ENCODE data around the gene PRPS1.
"Not testable (repeated sequence)": the region's sequence is repeated elsewhere in the genome, so short reads cannot be mapped to it uniquely, and the experiment has no call there.

Gene PRPS1
- total RNA-seq: 66.7 to 81.9 (median 70.7) reads per million in 4 experiments

- peak; percentile 81 for DNase-seq
Measured at GRCh38 chrX:107627838-107628661, at the start of gene PRPS1. PRPS1 (plus strand) TSS chrX:107628510; CDS start chrX:107628629, 119 bp downstream.

- DNase-seq: no peak
Measured at GRCh38 chrX:107579956-107580355, 48.4 kb upstream of the PRPS1 start.

GRCh38 chrX:107581923-107582322, 46.4 kb upstream of the PRPS1 start:
- no peak for DNase-seq

GRCh38 chrX:107589243-107589642, 39.1 kb upstream of the PRPS1 start:
- DNase-seq: no peak

DNA sequence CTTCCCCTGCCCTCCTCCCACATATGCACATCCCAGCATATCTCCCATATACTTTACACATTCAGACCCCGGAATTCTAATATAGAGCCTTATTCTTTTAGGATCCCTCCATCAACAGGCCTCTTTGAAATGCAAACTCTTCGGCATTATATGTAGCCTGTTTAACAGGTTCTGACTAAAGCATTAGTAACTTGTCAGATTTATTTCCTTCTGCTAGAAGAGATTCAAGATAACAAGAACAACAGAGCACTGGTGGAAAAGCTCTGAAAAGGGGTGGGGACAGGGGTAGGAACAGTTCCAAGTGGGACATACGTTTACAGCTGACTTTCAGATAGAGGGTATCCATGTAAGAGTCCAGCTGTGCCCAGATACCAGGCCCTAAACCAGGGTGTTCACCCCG, 31.7 kb upstream of the PRPS1 start:
- DNase-seq: no peak

- no peak for DNase-seq
Measured at GRCh38 chrX:107597264-107597663, 31.0 kb upstream of the PRPS1 start.

DNA sequence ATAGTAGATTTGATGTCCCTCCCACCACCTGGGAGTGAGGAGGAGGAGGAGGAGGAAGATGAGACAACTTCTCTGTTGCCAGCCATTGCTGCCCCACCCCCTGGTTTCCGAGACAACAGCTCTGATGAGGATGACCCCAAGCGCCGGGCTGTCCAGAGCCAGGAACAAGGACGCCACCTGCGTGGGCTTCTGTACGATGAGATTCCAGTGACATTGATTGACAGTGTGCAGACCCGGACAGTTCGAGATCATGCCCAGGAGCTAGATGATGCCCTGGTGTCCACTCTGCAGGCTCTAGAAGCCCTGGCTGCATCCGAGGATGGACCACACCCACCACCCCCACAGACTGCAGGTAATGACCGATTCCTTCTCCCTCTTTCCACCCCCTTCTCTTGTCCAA, 30.5 kb upstream of the PRPS1 start:
- DNase-seq: no peak

- DNase-seq: no peak
Measured at GRCh38 chrX:107599450-107599861, 28.9 kb upstream of the PRPS1 start.

GRCh38 chrX:107600366-107600765, 27.9 kb upstream of the PRPS1 start:
- no peak for DNase-seq

DNA sequence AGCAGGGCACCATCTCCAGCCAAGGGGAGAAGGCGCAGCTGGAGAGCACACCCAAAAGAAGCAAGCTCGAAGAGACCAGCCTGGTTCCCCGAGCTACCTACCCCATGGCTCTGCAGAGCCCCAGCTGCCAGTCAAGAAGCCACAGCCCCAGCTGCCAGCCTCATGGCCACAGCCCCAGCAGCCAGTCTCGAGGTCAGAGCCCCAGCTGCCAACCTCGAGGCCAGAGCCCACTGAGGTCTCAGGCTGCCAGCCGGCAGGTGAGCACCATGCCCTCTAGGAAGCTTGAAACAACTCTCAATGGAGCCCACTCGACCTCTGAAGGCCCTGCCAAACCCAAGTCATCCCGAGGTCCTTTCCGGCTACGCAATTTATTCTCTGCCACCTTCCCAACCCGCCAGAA, 27.0 kb upstream of the PRPS1 start:
- no peak for DNase-seq

GRCh38 chrX:107601759-107602158, 26.6 kb upstream of the PRPS1 start:
- no peak for DNase-seq

DNA sequence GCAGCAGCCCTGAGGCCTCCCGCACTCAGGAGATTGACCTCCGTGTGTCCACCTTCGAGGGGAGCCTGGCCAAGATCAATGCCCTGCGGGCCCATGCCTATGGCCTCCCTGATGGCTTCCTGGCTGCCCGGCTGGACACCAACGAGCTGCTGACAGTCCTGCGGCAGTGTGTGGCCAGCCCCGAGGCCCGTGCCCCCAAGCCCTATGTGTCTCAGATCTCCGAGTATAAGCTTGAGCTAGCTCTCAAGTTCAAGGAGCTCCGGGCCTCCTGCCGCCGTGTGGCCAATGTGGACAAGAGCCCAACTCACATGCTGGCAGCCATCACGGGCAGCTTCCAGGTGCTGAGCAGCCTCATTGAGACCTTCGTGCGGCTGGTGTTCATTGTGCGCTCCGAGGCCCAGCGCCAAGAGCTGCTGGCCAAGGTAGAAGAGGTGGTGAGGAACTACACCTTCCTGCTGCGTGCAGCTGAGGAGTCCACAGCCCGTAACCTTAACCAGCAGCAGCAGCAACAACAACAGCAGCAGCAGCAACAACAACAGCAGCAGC, 25.5 kb upstream of the PRPS1 start:
- DNase-seq: no peak

- DNase-seq: no peak
Measured at GRCh38 chrX:107603429-107604159, 24.7 kb upstream of the PRPS1 start.

GRCh38 chrX:107609061-107609460, 19.2 kb upstream of the PRPS1 start:
- not testable (repeated sequence) for DNase-seq

DNA sequence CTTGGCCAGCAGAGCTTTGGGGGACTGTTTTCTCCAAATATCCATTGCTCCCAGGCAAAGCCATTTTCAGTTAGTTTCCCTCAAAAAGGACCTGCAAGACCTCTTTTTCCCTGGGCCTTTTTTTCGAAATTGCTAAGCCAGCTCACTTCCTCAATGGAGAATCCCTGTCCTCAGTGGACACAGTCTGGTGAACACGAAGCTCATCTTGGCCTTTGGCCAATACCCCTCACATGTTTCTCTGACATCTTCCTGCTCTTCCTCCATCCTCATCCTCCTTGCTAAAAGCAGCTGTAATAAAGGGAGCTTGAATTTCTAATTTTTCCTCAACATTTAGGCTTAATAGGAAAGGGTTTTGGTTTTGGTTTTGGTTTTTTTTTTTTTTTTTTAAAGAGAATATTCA, 17.6 kb upstream of the PRPS1 start:
- no peak for DNase-seq

DNA sequence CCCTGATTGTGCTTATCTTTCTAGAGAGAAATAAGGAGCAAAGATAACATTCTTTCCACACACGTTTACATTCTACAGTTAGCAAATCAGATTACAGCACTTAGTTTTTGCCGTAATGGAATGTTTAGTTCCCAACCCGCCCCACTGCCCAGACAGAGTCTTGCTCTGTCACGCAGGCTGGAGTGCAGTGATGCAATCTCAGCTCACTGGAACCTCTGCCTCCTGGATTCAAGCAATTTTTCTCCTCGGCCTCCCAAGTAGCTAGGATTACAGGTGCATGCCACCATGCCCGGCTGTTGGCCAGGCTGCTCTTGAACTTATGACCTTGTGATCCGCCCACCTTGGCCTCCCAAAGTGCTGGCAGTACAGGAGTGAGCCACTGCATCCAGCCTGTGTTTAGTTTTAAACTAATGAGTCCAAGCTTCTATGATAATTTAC, 8.4 kb upstream of the PRPS1 start:
- no peak for DNase-seq

DNA sequence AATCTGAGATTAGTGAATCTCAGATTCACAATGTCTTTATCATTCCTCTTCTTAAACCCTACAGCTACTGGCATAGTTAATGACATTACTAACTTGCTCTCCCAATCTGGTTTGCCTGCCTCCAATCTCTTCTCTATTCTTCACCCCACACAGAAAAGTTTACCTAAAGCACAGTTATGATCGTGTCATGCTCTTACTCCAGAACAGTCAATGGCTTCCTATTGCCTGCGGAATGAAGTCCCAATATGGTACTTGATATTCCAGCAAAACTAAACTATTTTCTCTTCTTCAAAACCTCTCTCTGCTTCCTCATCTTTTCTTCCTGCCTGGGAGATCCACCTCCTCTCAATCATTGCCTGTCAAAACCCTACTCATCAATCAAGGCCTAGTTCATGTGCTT, 3.4 kb upstream of the PRPS1 start:
- no peak for DNase-seq

- DNase-seq: no peak
Measured at GRCh38 chrX:107625739-107626138, 2.6 kb upstream of the PRPS1 start.

DNA sequence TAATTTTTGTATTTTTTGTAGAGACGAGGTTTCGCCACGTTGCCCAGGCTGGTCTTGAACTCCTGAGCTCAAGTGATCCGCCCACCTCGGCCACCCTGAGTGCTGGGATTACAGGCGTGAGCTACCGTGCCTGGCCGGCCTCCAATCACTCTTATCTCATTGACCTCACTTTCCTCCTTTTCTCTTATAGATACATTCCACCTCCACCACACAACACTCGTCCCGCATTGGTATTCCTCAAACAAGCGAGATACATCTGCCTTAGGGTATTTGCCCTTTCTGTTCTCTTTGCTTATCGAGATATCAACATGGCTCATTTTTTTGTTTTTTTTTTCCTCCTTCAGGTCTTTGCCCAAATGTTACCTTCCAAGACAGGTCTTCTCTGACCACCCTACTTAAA, 1.8 kb upstream of the PRPS1 start:
- DNase-seq: no peak

- DNase-seq: no peak
Measured at GRCh38 chrX:107626916-107627315, 1.4 kb upstream of the PRPS1 start.

DNA sequence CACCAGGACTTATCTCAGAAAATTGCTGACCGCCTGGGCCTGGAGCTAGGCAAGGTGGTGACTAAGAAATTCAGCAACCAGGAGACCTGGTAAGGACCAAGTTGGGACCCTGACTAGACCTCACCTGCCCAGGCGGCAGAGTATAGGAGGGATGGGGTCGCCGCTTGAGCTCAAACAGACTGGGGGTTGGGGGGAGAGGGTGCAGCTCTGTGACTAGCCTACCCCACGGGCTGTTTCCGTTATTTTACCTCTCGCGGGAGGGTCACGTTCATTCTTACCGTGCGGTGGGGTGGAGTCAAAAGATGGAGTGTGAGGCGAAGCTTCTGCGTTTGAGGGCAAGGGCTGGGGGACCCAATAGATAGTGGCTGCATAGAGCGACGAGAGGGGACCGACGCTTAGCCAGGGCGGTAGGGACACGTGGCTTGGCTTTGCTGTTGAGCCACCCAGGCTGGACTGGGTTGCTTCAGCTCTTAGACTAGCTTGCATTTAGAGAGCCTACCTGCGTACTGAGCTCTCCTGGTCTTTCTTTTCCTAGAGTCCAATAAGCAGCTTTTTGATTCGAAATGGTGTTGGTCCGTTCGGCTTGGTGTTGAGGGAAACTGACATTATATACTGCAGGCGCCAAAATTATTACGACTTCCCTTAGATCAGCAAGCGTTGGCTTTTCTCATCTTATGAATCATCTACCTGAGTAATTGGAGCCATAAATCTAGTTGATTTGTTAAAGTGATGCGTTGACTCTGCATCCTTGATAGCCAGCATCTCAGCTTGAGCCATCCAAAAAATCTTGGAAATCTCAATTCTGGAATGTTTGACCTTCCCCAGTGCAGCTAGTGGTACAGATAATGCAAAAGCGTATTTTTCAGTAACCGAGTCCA, 591 bp downstream of the PRPS1 start:
- DNase-seq: peak; percentile 16

DNA sequence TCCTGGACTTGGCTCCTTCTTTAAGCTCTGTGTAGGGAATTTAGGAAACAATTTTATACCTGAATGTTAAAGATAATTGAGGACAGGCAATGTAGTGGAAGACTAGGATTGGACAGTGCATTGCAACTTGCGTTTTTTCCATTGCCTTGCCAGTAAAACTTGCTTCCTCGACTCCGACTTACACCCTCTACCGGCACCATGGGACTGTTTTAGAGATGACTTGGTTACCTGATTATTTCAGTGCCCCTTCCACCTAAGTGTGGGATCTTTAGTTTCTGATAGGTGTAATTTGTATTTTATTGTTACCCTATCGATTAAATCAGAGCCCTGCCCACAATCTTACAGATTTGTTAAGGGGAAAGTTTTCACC, 1.2 kb downstream of the PRPS1 start:
- DNase-seq: no peak
